Ramos (cell line): ENCODE measurements around the gene PRIM2.
"Not testable (repeated sequence)": the region's sequence is repeated elsewhere in the genome, so short reads cannot be mapped to it uniquely, and the experiment has no call there.

Source experiments
- in situ Hi-C: fragments of 300-500 bp; cut with MboI; formaldehyde crosslinking; loops from one replicate; pipeline ENCODE4 v1.14.3; 2022; ENCODE audit warnings: low sequenced_read_pairs; ENCODE audit not compliant: unreplicated experiment

The PRIM2 gene

DNA sequence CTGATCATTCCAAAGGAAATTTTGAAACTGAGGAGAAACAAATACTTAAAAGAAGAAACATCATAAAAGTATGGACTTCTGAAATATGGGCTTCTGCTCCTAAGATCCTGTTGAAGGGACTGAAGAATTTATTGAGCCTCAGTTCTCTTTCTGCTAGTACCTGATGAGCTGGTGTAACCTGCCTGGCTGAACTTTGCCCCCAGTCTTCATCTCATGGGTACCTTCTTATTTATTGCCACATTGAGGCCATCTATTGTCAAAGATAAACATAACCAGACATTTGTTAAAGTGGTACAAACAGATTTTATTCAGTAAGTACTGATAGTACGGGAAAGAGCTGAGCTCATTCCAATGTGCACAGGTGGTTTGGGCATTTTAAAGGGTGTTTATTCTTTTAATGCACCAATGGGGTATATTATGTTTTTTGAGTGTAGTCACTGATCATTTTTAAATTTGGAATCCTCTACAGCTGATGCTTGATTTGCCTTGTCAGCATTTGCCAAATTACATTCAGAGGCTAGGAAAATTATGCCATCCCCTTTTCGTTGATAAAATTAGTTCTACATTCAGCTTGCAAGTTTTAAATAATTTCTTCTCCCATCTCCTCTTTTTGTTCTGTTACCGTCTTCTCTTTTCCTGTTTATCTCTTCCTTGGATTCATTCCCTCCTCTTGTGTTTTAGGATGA, 118.2 kb downstream of the PRIM2 start:
- in situ Hi-C loops = no loop called here

DNA sequence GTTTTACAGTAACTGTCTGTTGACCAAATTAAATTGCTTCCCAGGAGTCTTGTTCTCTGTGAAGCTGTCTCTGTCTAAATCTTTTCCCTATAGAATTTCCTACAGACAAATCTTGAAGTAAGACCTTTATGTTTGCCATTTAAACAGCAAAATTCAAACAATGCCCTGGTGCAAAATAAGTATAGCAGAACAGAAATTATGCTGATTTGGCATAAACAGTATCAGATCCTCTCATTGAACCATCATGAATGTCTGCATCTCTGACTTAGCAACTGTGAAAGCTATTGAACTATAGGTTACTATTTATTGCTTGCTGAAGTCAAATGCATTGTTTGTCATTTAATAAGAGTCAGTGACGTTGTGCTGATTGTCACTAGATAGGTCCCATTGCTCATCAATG, 123.3 kb downstream of the PRIM2 start:
- in situ Hi-C loops = not testable (repeated sequence)

DNA sequence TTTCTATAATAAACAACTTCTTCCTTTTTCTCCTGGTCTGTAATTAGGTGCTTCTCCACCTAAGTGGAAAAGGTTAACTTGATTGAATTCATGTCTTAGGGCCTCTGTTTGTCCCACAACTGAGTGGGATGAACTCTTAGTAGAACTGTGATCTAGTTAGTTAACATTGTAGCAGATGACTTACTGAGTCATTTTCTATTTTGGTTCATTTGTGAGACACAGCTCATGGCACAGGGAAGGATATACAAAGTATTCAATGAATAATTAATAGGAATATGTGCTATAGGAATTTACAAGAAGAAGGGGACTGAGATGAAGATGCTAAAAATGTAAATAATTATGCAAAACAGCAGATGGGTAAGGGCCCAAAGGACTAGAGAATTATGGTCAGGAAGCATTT, 124.7 kb downstream of the PRIM2 start:
- in situ Hi-C loops = not testable (repeated sequence)

DNA sequence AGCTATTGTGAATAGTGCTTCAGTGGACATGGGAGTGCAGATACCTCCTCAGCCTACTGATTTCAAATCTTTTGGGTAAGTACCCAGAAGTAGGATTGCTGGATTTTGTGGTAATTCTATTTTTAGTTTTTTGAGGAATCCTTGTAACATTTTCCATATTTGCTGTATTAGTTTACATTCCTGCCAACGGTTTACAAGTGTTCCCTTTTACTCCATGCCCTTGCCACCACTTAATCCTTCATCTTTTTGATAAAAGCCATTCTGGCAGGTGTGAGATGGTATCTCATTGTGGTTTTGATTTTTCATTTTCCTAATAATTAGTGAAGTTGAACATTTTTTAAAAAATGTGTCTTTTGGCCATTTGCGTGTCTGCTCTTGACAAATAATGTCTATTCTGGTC, 125.8 kb downstream of the PRIM2 start:
- in situ Hi-C loops = not testable (repeated sequence)

DNA sequence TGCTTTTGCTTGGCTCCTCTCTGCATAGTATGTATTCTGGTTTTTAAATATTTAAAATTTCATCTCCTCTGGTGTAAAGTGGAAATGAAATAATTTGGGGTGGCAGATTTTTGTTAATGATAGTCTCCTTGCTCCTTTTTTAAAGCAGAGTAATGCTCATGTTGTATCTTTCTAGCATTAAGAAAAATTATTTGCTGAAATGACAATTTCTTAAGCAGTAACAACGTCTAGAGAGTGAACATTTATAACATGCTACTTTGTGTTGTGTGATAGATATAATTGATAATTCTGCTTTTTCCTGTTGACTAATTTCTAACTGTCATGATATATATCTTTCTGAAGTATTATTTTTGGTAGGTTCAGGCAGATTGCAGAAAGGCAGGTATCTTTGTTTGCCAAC, 127.4 kb downstream of the PRIM2 start:
- in situ Hi-C loops = not testable (repeated sequence)

DNA sequence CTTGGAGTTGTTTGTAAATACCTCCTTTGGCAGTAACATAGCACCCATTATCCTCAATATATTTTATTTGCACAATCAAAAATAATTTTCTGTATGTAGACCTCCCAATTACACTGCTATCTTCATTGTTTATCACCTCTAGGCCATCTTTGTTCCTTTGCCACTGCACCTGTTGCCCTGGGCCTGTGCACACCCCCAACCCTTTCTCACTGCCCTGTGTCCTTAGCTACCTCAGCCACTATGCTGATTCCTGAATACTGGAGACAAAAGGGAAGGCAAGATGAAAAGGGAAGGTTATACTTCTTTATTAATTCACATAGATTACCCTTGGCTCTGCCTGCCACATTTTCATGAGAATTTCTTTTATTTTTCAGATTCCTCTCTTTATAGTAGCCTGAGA, 127.9 kb downstream of the PRIM2 start:
- in situ Hi-C loops = not testable (repeated sequence)

DNA sequence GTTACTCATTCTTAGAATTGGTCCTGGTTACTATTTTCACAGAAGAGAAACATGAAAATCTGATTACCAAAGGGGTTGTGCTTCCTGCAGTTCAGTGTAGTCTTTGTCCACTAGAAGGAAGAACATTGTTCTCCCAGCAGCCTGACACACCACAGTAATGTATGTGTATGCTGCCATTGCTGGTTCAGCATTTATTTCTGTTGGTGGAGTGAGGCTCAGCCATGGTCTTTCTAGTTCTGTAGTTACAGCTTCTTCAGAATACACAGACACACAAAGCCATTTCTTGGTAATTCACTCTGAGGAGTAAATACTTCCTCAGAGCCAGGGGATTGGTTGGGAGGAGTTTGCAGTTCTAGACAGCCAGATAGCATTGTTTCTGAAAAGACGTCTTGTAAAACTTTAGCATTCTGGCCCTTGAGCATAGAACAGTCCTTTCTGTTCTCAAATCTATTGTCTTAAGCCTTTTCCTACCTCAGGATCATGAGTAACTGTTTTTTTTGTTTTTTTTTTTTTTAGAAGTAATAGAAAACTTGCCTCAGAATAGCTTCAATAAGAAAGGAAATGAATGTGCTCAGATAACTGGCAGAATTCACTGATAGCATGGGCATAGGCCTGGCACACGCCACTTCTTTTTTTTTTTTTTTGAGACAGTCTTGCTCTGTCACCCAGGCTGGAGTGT, 128.5 kb downstream of the PRIM2 start:
- in situ Hi-C loops = not testable (repeated sequence)

DNA sequence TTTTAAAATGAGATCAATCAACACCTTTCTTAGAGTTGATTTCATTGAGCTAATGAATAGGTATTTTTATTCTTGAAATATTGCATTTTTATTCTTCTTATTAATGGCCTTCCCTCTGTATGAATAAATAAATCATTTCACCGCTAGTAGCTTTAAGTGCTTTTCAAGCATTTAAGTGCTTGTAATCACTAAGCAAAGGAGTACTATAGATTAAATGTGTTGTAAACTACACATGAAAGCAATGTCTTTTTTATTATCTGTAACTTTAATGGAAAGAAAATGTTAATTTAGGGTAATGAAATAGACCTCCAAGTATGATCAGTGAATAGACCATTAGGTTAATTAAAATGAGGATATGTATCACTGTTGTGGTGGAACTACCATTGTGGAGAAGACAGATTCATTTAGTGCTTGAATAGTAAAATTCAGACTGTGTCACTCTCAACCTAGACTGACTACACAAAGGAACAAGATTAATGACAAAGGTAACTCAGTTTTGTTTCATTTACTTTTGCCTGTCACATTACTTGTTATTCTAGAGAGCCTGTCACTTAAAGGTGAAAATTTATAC, 132.2 kb downstream of the PRIM2 start:
- in situ Hi-C loops = not testable (repeated sequence)

DNA sequence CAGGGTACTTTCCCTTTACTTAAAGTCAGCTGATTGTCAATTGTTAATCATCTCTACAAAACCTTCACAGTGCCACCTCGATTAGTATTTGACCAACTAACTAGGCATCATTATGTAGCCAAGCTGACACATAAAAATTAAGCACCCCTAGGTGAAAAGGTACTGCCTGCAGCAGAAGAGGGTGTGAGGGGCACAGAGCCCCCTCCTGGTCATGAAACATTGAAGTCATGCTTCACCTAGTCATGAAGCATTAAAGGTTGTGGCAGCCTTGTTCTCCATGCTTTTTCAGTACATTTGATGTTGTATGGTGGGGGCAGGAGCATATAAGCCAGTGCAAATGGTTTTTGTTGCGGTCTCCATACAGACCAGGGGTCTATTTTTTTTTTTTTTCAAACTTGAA, 142.4 kb downstream of the PRIM2 start:
- in situ Hi-C loops = not testable (repeated sequence)

DNA sequence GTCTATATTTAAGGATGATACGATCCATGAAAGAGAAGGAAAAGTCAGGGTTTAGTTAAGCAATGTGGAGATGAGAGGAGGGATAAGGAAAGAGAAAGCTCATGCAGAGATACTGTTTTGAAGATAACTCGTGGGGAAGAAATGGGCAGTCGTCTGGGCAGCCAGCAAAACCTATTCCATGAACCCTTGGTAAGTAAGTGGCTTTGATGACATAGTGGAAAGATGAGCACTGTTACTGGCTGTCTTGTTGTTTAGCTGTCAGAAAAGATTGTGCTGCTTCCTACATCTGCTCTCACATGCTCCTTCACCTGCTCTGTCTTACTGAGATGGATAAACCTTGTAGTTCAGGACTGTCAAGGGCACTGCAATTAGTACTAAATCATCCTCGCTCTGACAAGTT, 143.6 kb downstream of the PRIM2 start:
- in situ Hi-C loops = not testable (repeated sequence)

DNA sequence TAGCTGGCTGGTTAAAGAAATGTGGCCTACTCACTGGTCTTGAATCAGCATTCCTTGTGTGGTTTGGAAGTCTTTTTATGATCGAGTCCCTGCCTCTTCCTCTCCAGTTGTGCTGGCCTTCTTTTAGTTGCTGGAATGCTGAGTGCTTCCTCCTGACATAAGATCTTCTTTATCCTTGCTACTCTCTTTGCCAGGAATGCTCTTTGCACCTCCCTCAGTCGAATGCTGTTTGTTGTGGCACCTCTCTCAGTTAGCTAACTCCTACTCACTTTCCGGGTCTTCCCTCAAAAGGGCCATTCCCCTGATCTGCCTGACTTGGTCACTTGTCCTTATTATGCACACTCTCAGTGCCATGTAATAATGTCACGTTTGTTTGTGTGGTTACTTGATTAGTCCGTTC, 146.4 kb downstream of the PRIM2 start:
- in situ Hi-C loops = not testable (repeated sequence)

DNA sequence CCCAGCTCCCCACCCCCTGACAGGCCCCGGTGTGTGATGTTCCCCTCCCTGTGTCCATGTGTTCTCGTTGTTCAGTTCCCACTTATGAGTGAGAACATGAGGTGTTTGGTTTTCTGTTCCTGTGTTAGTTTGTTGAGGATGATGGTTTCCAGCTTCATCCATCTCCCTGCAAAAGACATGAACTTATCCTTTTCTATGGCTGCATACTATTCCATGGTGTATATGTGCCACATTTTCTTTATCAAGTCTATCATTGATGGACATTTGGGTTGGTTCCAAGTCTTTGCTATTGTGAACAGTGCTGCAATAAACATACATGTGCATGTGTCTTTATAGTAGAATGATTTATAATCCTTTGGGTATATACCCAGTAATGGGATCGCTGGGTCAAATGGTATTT, 148.5 kb downstream of the PRIM2 start:
- in situ Hi-C loops = not testable (repeated sequence)

DNA sequence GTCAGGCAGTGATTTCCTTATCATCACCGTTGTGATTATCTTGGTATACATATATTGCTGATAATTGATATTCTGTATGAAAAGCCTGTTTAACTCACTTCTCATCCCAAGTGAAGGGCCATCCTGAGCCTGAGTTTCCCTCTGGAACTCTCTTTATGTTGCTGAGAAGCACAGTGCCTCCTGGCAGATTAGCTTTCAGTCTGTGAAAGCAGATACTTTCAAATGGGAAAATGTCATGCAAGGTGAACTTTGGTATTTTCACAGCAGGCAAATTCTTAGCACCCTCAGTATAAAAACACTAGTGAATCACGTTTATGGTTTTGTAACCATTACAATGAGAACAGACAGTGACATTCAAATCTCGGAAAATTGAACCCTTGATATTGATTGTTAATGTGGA, 151.6 kb downstream of the PRIM2 start:
- in situ Hi-C loops = no loop called here

DNA sequence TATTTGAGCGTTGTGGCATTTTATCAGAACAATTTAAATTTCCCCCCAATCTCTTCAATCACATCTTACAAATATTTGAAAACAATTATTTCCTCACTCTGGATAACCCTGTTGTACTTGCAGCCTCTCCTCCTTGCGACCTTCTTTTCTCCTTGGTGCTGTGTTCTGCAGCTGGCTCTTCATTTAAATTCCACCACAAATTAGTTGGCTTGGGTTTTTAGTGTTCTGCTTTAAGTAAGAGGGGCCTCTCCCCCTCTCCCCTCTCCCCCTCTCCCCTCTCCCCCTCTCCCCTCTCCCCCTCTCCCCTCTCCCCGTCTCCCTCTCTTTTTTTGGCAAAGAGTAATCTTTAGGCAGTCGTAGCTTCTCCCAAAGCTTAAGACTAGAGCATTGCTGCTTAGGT, 152.7 kb downstream of the PRIM2 start:
- in situ Hi-C loops = not testable (repeated sequence)

DNA sequence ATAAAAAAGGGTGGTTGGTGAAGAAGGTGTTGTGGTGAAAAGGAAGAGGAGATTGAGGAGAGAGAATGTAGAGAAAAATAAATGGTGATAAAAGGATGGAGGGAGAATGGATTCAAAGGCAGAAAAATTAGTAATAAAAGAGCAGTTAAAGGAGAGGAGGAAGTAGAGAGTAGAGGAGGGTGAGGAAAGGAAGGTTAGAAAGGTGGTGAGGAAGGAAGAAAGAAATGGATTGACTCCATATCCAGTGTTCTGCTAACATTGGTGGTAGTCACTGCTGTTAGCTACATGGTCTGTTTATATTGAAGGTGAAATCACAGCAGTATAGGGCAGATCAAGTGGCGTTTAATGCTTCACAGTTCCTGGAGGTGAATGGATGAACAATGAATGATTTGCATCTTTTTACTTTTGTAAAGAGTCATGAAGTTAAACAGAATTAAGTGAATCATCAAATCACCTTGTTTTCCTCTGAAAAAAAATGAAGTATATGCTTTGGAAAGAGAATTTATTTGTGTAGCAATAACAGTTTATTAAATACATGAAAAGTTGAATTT, 154.0 kb downstream of the PRIM2 start:
- in situ Hi-C loops = not testable (repeated sequence)

DNA sequence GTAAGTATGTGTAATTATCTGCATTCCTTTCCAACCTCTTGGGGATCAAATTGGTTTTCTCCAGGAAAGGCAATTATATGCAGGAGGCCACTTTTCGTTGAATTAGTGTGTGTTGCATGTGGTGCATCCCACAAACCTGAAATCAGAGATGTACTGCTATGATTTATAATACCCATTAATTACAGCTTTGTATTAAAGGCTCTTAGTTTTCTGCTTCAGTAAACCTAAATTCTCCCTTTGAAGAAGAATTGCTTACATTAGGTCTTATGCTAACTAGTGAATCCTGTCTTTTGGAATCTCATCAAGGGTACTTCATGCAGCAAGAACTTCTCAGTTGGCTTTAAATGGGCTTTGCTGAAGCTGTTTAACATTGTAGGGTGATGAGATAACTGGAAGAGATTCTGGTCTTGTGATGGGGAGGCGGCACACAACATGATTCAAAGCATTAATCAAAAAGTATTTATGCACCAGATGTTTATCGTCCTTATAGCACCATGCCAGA, 155.5 kb downstream of the PRIM2 start:
- in situ Hi-C loops = not testable (repeated sequence)

DNA sequence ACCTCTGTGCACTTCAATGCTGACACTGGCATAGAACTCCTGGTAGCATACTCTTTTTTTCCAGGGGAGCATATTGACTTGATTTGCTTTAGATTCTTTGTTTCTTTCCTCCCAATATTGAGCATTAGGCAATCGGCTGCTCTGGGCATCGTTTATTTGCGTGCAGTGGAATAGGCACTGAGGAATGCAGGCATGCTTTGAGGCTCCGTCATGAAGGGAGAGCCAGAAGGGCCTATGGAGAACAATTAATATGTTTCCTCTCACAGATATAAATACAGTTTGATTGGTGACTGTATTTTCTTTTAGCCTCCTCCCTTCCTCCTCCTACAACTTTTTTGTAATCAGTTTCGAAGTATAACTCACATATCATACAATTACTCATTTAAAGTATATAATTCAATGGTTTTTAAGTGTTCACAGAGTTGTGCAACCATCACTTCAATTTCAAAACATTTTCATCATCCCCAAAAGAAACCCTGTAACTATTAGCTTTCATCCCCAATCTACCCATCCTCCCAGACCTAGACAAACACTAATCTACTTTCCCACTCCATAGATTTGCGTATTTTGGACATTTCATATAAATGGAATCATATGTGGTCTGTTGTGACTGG, 157.5 kb downstream of the PRIM2 start:
- in situ Hi-C loops = not testable (repeated sequence)

DNA sequence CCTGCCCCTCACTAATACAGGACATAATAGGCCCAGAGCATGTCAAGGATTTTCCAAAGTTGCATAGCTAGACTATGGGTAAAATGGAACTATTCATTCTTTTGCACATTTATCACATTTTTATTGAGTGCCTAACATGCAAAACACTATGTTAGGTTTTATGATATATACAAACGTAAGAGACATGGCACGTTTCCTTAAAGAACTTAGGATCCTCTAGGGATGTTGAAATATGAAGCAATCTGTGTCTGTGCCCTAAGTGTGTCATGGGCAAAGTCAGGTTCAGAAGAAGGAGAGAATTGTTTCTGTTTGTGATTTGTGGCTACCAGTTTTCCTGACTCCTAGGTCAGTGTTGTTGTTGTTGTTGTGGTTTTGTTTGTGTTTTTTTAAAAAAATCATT, 158.2 kb downstream of the PRIM2 start:
- in situ Hi-C loops = not testable (repeated sequence)

DNA sequence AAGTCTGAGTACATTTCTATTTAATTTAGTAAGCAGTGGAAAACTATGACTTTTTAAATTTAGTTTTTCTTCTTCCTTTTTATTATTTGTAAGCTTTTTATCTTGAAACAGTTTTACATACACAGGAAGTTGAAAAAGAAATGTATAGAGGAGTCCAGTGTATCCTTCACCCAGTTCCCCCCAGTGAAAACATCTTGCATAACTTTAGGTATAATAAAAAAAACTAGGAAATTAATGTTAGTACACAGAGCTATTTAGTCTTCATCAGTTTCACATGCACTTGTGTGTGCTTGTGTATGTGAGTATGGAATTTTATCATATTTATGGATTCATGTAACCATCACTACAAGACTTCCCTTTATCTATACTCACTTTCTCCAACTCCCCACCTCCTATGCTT, 162.8 kb downstream of the PRIM2 start:
- in situ Hi-C loops = not testable (repeated sequence)

DNA sequence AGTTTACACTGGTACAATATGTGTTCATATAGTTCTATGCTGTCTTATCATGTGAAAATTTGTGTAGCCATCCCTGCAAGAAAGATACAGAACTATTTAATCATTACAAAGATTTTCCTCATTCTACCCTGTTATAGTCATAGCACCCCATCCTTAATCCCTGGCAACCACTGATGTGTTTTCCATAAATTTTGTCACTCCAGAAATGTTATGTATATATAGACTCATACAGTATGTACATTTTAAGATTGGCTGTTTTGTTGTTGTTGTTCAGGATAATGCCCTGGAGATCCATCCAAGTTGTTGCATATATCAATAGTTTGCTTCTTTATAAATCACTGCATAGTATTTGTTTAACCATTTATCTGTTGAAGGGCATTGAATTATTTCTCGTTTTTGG, 163.7 kb downstream of the PRIM2 start:
- in situ Hi-C loops = not testable (repeated sequence)

DNA sequence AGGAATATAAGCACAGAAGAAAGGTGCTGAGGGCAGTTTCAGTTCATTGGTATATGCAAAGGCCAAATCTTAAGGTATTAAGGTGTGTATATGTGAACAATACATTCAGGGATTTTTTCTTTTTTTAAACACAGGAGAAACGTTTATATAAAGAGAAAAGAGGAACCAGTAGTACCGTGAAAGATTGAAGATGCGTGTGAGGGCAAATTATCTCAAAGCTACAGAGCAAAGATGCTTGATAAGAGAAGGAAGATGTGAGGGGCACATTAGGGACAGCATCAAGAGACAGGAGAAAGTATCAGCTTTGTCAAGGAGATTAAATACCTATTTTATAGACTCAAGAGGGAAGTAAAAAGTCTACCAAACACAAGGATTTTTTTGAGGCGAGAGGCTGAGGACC, 165.0 kb downstream of the PRIM2 start:
- in situ Hi-C loops = not testable (repeated sequence)
